Stimulated activated CD8-positive, alpha-beta memory T cell treated with anti-CD3 and anti-CD28 coated beads, Interleukin-12 subunit alpha, Interleukin-12 subunit beta, amount 100 ng/mL, for 24 hours (primary cell): ENCODE data around the gene SHISAL1.

Experiments
- DNase-seq: peaks from one replicate; pipeline ENCODE4 v3.0.0-alpha.2; 2020; ENCODE audit errors: extremely low read depth

SHISAL1 gene

GRCh38 chr22:44312766-44313165 is at the start of gene SHISAL1:
SHISAL1 (minus strand) TSS chr22:44312951; CDS start chr22:44300945, 12,006 bp downstream.
- no peak for DNase-seq

- DNase-seq: no peak
Measured at GRCh38 chr22:44361391-44362126, 48.8 kb upstream of the SHISAL1 start.

- DNase-seq: no peak
Measured at GRCh38 chr22:44360668-44361381, 48.1 kb upstream of the SHISAL1 start.

- DNase-seq: no peak
Measured at GRCh38 chr22:44360306-44360667, 47.5 kb upstream of the SHISAL1 start.

GRCh38 chr22:44359496-44360110 is 46.9 kb upstream of the SHISAL1 start:
- no peak for DNase-seq

GRCh38 chr22:44358709-44359440 is 46.1 kb upstream of the SHISAL1 start:
- no peak for DNase-seq

- DNase-seq: no peak
Measured at GRCh38 chr22:44357966-44358465, 45.3 kb upstream of the SHISAL1 start.

- no peak for DNase-seq
Measured at GRCh38 chr22:44357296-44357965, 44.7 kb upstream of the SHISAL1 start.

GRCh38 chr22:44355716-44356070 is 42.9 kb upstream of the SHISAL1 start:
- no peak for DNase-seq

- no peak for DNase-seq
Measured at GRCh38 chr22:44354288-44354687, 41.5 kb upstream of the SHISAL1 start.

GRCh38 chr22:44353041-44353440 is 40.3 kb upstream of the SHISAL1 start:
- DNase-seq: no peak

GRCh38 chr22:44352378-44353035 is 39.8 kb upstream of the SHISAL1 start:
- no peak for DNase-seq

GRCh38 chr22:44351685-44352377 is 39.1 kb upstream of the SHISAL1 start:
- DNase-seq: no peak

- DNase-seq: no peak
Measured at GRCh38 chr22:44351037-44351436, 38.3 kb upstream of the SHISAL1 start.

- DNase-seq: no peak
Measured at GRCh38 chr22:44349594-44349993, 36.8 kb upstream of the SHISAL1 start.

GRCh38 chr22:44348971-44349560 is 36.3 kb upstream of the SHISAL1 start:
- DNase-seq: no peak

GRCh38 chr22:44347549-44347948 is 34.8 kb upstream of the SHISAL1 start:
- DNase-seq: no peak

- no peak for DNase-seq
Measured at GRCh38 chr22:44347080-44347479, 34.3 kb upstream of the SHISAL1 start.

GRCh38 chr22:44345872-44346271 is 33.1 kb upstream of the SHISAL1 start:
- no peak for DNase-seq

- no peak for DNase-seq
Measured at GRCh38 chr22:44344407-44344806, 31.7 kb upstream of the SHISAL1 start.
